ENCODE data around the gene KCNIP4. TPM values are rescaled to one million over a fixed set of nuclear protein-coding genes. Genes with fewer than 3 reads are reported as not detected.

Gene KCNIP4
- total RNA-seq, 1 donor from 2014 or later, result 0.53 TPM

- FAIRE-seq (no peak), DNase-seq (ENCODE audit: low read depth) (no peak)
- H3K4me3 ChIP-seq (ENCODE audit: low read depth, low read length), result no peak overlapping the region
- no peaks in the 10 kb centered on the region for H3K27me3 ChIP-seq (ENCODE audit: control insufficient read depth, insufficient read depth, low read length)
- no peak for TF ChIP-seq CTCF (IDR thresholded peaks at IDR 0.05; ENCODE audit: insufficient read depth, low read length, severe bottlenecking)
- no peaks in the 10 kb centered on the region for H3K36me3 ChIP-seq (ENCODE audit: control insufficient read depth, insufficient read depth, low read length)
These were observed 212.7 kb downstream of the KCNIP4 start for GRCh38 chr4:21735866-21736265.

- DNase-seq (ENCODE audit: low read depth) (no peak), FAIRE-seq (no peak)
- no peak overlapping the region for H3K4me3 ChIP-seq (ENCODE audit: low read depth, low read length)
- TF ChIP-seq CTCF (IDR thresholded peaks at IDR 0.05; ENCODE audit: insufficient read depth, low read length, severe bottlenecking), result no peak
- H3K36me3 ChIP-seq (ENCODE audit: control insufficient read depth, insufficient read depth, low read length), result no peaks in the 10 kb centered on the region
- no peaks in the 10 kb centered on the region for H3K27me3 ChIP-seq (ENCODE audit: control insufficient read depth, insufficient read depth, low read length)
These were observed 214.5 kb downstream of the KCNIP4 start for GRCh38 chr4:21733894-21734630.

GRCh38 chr4:21728304-21728703 lies 220.3 kb downstream of the KCNIP4 start:
- FAIRE-seq (no peak), DNase-seq (ENCODE audit: low read depth) (no peak)
- no peaks in the 10 kb centered on the region for H3K27me3 ChIP-seq (ENCODE audit: control insufficient read depth, insufficient read depth, low read length)
- H3K4me3 ChIP-seq (ENCODE audit: low read depth, low read length), result no peak overlapping the region
- no peaks in the 10 kb centered on the region for H3K36me3 ChIP-seq (ENCODE audit: control insufficient read depth, insufficient read depth, low read length)
- no peak for TF ChIP-seq CTCF (IDR thresholded peaks at IDR 0.05; ENCODE audit: insufficient read depth, low read length, severe bottlenecking)

GRCh38 chr4:21726255-21726815 lies 222.2 kb downstream of the KCNIP4 start:
- no peak for FAIRE-seq
- no peaks in the 10 kb centered on the region for H3K36me3 ChIP-seq (ENCODE audit: control insufficient read depth, insufficient read depth, low read length)
- H3K27me3 ChIP-seq (ENCODE audit: control insufficient read depth, insufficient read depth, low read length), result no peaks in the 10 kb centered on the region
- no peak for TF ChIP-seq CTCF (IDR thresholded peaks at IDR 0.05; ENCODE audit: insufficient read depth, low read length, severe bottlenecking)
- no peak overlapping the region for H3K4me3 ChIP-seq (ENCODE audit: low read depth, low read length)
- no peak for DNase-seq (ENCODE audit: low read depth)

GRCh38 chr4:21722157-21722839 lies 226.3 kb downstream of the KCNIP4 start:
- TF ChIP-seq CTCF (IDR thresholded peaks at IDR 0.05; ENCODE audit: insufficient read depth, low read length, severe bottlenecking), result no peak
- H3K4me3 ChIP-seq (ENCODE audit: low read depth, low read length), result no peak overlapping the region
- FAIRE-seq (no peak), DNase-seq (ENCODE audit: low read depth) (no peak)
- no peaks in the 10 kb centered on the region for H3K27me3 ChIP-seq (ENCODE audit: control insufficient read depth, insufficient read depth, low read length)
- H3K36me3 ChIP-seq (ENCODE audit: control insufficient read depth, insufficient read depth, low read length), result no peaks in the 10 kb centered on the region

Measured in bronchial epithelial cell (primary cell).